HCT116 (cell line): ENCODE results near the gene LPAR6. TPM values are rescaled to one million over a fixed set of nuclear protein-coding genes. Genes with fewer than 3 reads are reported as not detected.

Experiments used
- ATAC-seq: fragments of 200-7000 bp; cut with Tn5 transposase; 2 replicates; pipeline ENCODE4 v1.9.1; 2020; ENCODE audit warnings: mild to moderate bottlenecking, moderate library complexity
- BruUV-seq: library from RNA; stranded (reverse); fragments of 400-500 nt; replicated peaks from 2 replicates; lab custom pipeline; 2021; lab: Mats Ljungman, UMichigan
- CTCF ChIA-PET: fragments of 300-600 bp; sonication (Branson Sonifier 250); formaldehyde crosslinking; loops from one replicate; lab custom pipeline; 2021; ENCODE audit warnings: antibody characterized with exemption; lab: Charles Lee
- POLR2A ChIA-PET: fragments of 300-600, 350-600 bp; sonication (Branson Sonifier 250); formaldehyde crosslinking; loops from one replicate; lab custom pipeline; 2021; ENCODE audit warnings: antibody characterized with exemption; lab: Charles Lee
- RAD21 ChIA-PET, 2 experiments: fragments of 300-600 bp; sonication (Branson Sonifier 250); formaldehyde crosslinking; loops; one replicate each; lab custom pipeline; 2023; ENCODE audit warnings: low total read pairs in 2 of 2; ENCODE audit not compliant: uncharacterized antibody in 2 of 2, unreplicated experiment in 2 of 2, low non-redundant PET in 1 of 2; lab: Charles Lee
- DNase-seq: peaks from one replicate; pipeline ENCODE4 v3.0.0-alpha.2; 2010; ENCODE audit warnings: low read depth, low spot score
- H2AFZ ChIP-seq: fragments of 200-600 bp; shearing (Covaris generic), sonication (generic); 2 replicates; pipeline ENCODE4 v1.6.1; 2017; ENCODE audit warnings: low read depth, mixed run types, mixed read lengths, antibody characterized with exemption, low read length; ENCODE audit not compliant: poor library complexity, severe bottlenecking
- H3K27ac ChIP-seq: 2 replicates; pipeline ENCODE4 v1.5.1; 2012; ENCODE audit warnings: low read depth, low read length
- H3K27me3 ChIP-seq: fragments of 200-600 bp; sonication (generic); 2 replicates; pipeline ENCODE4 v1.6.1; 2016; ENCODE audit warnings: mixed run types, low read length, mixed read lengths; ENCODE audit not compliant: insufficient read depth
- H3K36me3 ChIP-seq, 2 experiments: fragments of 200-500 bp in 1 of 2; fragments of 200-600 bp in 1 of 2; sonication (Bioruptor generic) in 1 of 2; sonication (generic) in 1 of 2; 2 replicates each; pipeline versions ENCODE4 v1.5.1 to v1.6.1; 2014 to 2016; ENCODE audit warnings: low read length in 2 of 2, inconsistent platforms in 1 of 2, mixed read lengths in 1 of 2, mixed run types in 1 of 2; ENCODE audit not compliant: insufficient read depth in 2 of 2, control insufficient read depth in 1 of 2
- H3K4me1 ChIP-seq, 2 experiments: fragments of 200-600 bp in 1 of 2; sonication (generic) in 1 of 2; 2 replicates each; pipeline versions ENCODE4 v1.5.1 to v1.6.1; 2012 to 2017; ENCODE audit warnings: low read length in 2 of 2, inconsistent platforms in 1 of 2, mild to moderate bottlenecking in 1 of 2, mixed read lengths in 1 of 2, mixed run types in 1 of 2, moderate library complexity in 1 of 2; ENCODE audit not compliant: insufficient read depth in 2 of 2, control insufficient read depth in 1 of 2
- H3K4me2 ChIP-seq: fragments of 200-600 bp; sonication (generic); 2 replicates; pipeline ENCODE4 v1.6.1; 2017; ENCODE audit warnings: mixed run types, low read length, mixed read lengths
- H3K4me3 ChIP-seq, 2 experiments: fragments of 200-600 bp in 1 of 2; sonication (generic) in 1 of 2; replicated peaks in 1 of 2; 2 replicates each; pipeline ENCODE4 v1.5.1; 2011 to 2016; ENCODE audit warnings: low read length in 2 of 2, control low read depth in 1 of 2, low read depth in 1 of 2, mild to moderate bottlenecking in 1 of 2, mixed read lengths in 1 of 2, mixed run types in 1 of 2
- H3K79me2 ChIP-seq: fragments of 200-600 bp; sonication (generic); 2 replicates; pipeline ENCODE4 v1.6.1; 2017; ENCODE audit warnings: mild to moderate bottlenecking, mixed run types, low read length, moderate library complexity, mixed read lengths; ENCODE audit not compliant: insufficient read depth
- H3K9ac ChIP-seq: fragments of 200-600 bp; sonication (generic); 2 replicates; pipeline ENCODE4 v1.6.1; 2016; ENCODE audit warnings: low read length, mixed read lengths
- H3K9me2 ChIP-seq: fragments of 200-600 bp; sonication (generic), shearing (Covaris generic); 2 replicates; pipeline ENCODE4 v1.6.1; 2017; ENCODE audit warnings: mixed run types, mild to moderate bottlenecking, moderate library complexity; ENCODE audit not compliant: insufficient read depth
- H3K9me3 ChIP-seq, 2 experiments: fragments of 200-500 bp in 1 of 2; fragments of 200-600 bp in 1 of 2; sonication (Bioruptor generic) in 1 of 2; sonication (generic) in 1 of 2; 2 replicates each; pipeline ENCODE4 v1.6.1; 2014 to 2017; ENCODE audit warnings: low read length in 2 of 2, mixed read lengths in 2 of 2, inconsistent platforms in 1 of 2, low read depth in 1 of 2, mild to moderate bottlenecking in 1 of 2, mixed run types in 1 of 2, moderate library complexity in 1 of 2; ENCODE audit not compliant: control insufficient read depth in 1 of 2, insufficient read depth in 1 of 2
- H4K20me1 ChIP-seq: fragments of 200-600 bp; sonication (generic), shearing (Covaris generic); 2 replicates; pipeline ENCODE4 v1.6.1; 2017; ENCODE audit warnings: mixed run types, mild to moderate bottlenecking, moderate library complexity; ENCODE audit not compliant: insufficient read depth
- ATF3 ChIP-seq: IDR thresholded peaks from 2 replicates; pipeline ENCODE4 v1.6.1; 2012
- CBX3 ChIP-seq: IDR thresholded peaks from 2 replicates; pipeline ENCODE4 v1.6.1; 2012; ENCODE audit warnings: low read depth
- CEBPB ChIP-seq: IDR thresholded peaks from 2 replicates; pipeline ENCODE4 v1.6.1; 2012; ENCODE audit warnings: low read depth
- CTCF ChIP-seq, 3 experiments: fragments of 200-600 bp in 1 of 3; sonication (generic) in 1 of 3; IDR thresholded peaks in 2 of 3; conservative IDR thresholded peaks in 1 of 3; 2 replicates each; pipeline ENCODE4 v1.5.1; 2012 to 2017; ENCODE audit warnings: low read depth in 2 of 3, low read length in 2 of 3, antibody characterized with exemption in 1 of 3, borderline replicate concordance in 1 of 3, control low read depth in 1 of 3, mild to moderate bottlenecking in 1 of 3, mixed read lengths in 1 of 3, mixed run types in 1 of 3, moderate library complexity in 1 of 3; ENCODE audit not compliant: insufficient read depth in 1 of 3
- FOSL1 ChIP-seq: IDR thresholded peaks from 2 replicates; pipeline ENCODE4 v1.6.1; 2012; ENCODE audit warnings: low read depth
- POLR2A ChIP-seq: IDR thresholded peaks from 2 replicates; pipeline ENCODE4 v1.7.0; 2011; ENCODE audit warnings: borderline replicate concordance; ENCODE audit not compliant: insufficient read depth, insufficient read length; ENCODE audit errors: extremely low read depth
- POLR2AphosphoS5 ChIP-seq: IDR thresholded peaks from 2 replicates; pipeline ENCODE4 v1.6.1; 2011; ENCODE audit warnings: mild to moderate bottlenecking, low read depth, low read length, moderate library complexity
- SIN3A ChIP-seq: IDR thresholded peaks from 2 replicates; pipeline ENCODE4 v1.6.1; 2012; ENCODE audit warnings: low read depth
- ZBTB33 ChIP-seq: IDR thresholded peaks from 2 replicates; pipeline ENCODE4 v1.6.1; 2011; ENCODE audit warnings: mild to moderate bottlenecking, low read length, moderate library complexity; ENCODE audit not compliant: insufficient replicate concordance; ENCODE audit errors: extremely low read depth
- ZFX ChIP-seq: fragments of 450-650 bp; IDR thresholded peaks from 2 replicates; pipeline ENCODE4 v1.6.1; 2017
- ZNF274 ChIP-seq: fragments of 200-500 bp; sonication (Bioruptor generic); IDR thresholded peaks from 2 replicates; pipeline ENCODE4 v1.6.1; 2014; ENCODE audit warnings: mild to moderate bottlenecking, low read depth, low read length, inconsistent platforms
- intact Hi-C: fragments of 100-400 bp; cut with micrococcal nuclease; formaldehyde crosslinking; loops from 2 replicates; pipeline ENCODE4 v1.10.0; 2022
- total RNA-seq: library from RNA; stranded (reverse); gene quantifications from one replicate; pipeline ENCODE4 v1.2.1, GENCODE V29; 2021; ENCODE audit not compliant: unreplicated experiment

The LPAR6 gene
- total RNA-seq, 1 experiment from 2014 or later = 0.12 TPM

- no peak overlapping the region for H3K4me3 ChIP-seq
- no peaks in the 10 kb centered on the region for H3K27me3 ChIP-seq
- no peak overlapping the region for H3K4me2 ChIP-seq
- DNase-seq = no peak
- BruUV-seq = no TSS peak
- no peaks in the 10 kb centered on the region for H3K36me3 ChIP-seq
- no peaks in the 10 kb centered on the region for H3K4me1 ChIP-seq
- ChIA-PET CTCF (no interaction called here), POLR2A (no interaction called here), RAD21 (no interaction called here)
- H3K9me2 ChIP-seq = no peaks in the 10 kb centered on the region
- no peak overlapping the region for H2AFZ ChIP-seq
- H3K9me3 ChIP-seq = no peaks in the 10 kb centered on the region
- no peaks in the 10 kb centered on the region for H4K20me1 ChIP-seq
- no peak overlapping the region for H3K9ac ChIP-seq
- TF ChIP-seq SIN3A (no peak), ZNF274 (no peak), ZFX (no peak), ZBTB33 (no peak), ATF3 (no peak), CEBPB (no peak), CBX3 (no peak), CTCF (IDR thresholded peaks at IDR 0.05 in 2 of 3, conservative IDR thresholded peaks at IDR 0.05 in 1 of 3; ENCODE audit: borderline replicate concordance in 1 of 3, insufficient read depth in 1 of 3, low read depth in 2 of 3, low read length in 2 of 3) (no peak), FOSL1 (no peak), POLR2A (no peak), POLR2AphosphoS5 (no peak)
- H3K27ac ChIP-seq = no peak overlapping the region
- H3K79me2 ChIP-seq = no peaks in the 10 kb centered on the region
- intact Hi-C loops = no loop called here
- no peak for ATAC-seq
These were observed 21.7 kb downstream of the LPAR6 start for GRCh38 chr13:48391257-48391656.
